Measurements from ENCODE around the gene ZNF524.

DNA sequence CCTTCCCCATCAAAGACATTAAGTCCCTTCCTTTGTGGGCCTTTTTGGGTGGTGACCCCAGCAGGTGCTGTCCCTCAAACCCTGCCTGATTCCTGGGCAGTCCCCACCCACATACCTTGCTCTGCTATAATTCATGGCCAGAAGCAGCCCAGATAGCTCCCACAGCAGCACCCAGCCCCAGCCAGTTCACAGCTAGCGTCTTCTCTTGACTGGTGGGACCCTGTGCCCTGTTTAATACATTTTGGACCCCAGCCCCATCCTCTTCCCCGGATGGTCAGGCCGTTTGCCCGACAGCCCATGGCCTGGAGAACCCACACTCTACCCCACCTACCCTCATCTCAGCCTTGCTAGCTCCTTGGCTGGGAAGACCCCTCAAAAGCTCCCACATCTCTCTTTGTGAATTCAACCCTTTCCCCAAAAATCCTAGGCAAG is 50.1 kb downstream of the ZNF524 start:
- TF ChIP-seq, protein P1, sequence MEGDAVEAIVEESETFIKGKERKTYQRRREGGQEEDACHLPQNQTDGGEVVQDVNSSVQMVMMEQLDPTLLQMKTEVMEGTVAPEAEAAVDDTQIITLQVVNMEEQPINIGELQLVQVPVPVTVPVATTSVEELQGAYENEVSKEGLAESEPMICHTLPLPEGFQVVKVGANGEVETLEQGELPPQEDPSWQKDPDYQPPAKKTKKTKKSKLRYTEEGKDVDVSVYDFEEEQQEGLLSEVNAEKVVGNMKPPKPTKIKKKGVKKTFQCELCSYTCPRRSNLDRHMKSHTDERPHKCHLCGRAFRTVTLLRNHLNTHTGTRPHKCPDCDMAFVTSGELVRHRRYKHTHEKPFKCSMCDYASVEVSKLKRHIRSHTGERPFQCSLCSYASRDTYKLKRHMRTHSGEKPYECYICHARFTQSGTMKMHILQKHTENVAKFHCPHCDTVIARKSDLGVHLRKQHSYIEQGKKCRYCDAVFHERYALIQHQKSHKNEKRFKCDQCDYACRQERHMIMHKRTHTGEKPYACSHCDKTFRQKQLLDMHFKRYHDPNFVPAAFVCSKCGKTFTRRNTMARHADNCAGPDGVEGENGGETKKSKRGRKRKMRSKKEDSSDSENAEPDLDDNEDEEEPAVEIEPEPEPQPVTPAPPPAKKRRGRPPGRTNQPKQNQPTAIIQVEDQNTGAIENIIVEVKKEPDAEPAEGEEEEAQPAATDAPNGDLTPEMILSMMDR (IDR thresholded peaks at IDR 0.05): no peak
- TF ChIP-seq POLR2A (IDR thresholded peaks at IDR 0.05): no peak
